ENCODE results near the gene PKD2L2. TPM values are rescaled to one million over a fixed set of nuclear protein-coding genes. Genes with fewer than 3 reads are reported as not detected.
A peak's percentile ranks its signal among the peaks of the same experiment; 100 is the strongest.

Gene PKD2L2
- total RNA-seq, 3 donors from 2014 or later = not detected

DNA sequence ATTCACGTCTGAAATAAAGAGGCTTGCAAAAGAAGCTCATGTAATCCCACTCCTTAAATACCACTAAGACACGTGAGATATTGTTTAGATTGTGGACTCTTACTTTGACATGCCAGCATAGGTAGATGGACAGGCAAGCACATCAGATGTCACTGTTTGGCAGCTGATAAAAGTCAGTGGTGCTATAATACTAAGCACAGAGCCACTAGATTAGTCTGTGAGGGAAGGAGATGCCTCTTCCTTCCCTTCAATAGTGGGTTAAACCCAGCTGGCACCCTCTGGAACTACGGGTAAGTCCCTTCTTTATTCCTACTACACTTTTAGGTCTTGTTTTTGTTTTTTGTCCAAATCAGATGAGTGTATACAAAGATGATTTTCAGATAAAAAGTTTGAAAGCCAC is 21.6 kb upstream of the PKD2L2 start, which contains the start of gene MYOT:
Gene MYOT, plus strand, starts transcription at position 197 of the 400 bp plus-strand sequence. CDS start 2,792 bp downstream, outside the sequence.
- no peaks in the 10 kb centered on the region for H3K9me3 Mint-ChIP-seq
- H3K27me3 Mint-ChIP-seq (ENCODE audit: low read depth) = no peaks in the 10 kb centered on the region
- H3K4me1 Mint-ChIP-seq (ENCODE audit: low read depth) = no peaks in the 10 kb centered on the region
- DNase-seq (no peak), ATAC-seq (no peak)
- H3K36me3 Mint-ChIP-seq (ENCODE audit: insufficient read depth) = no peaks in the 10 kb centered on the region
- H3K4me3 Mint-ChIP-seq = no peak within 1 kb of the TSS

DNA sequence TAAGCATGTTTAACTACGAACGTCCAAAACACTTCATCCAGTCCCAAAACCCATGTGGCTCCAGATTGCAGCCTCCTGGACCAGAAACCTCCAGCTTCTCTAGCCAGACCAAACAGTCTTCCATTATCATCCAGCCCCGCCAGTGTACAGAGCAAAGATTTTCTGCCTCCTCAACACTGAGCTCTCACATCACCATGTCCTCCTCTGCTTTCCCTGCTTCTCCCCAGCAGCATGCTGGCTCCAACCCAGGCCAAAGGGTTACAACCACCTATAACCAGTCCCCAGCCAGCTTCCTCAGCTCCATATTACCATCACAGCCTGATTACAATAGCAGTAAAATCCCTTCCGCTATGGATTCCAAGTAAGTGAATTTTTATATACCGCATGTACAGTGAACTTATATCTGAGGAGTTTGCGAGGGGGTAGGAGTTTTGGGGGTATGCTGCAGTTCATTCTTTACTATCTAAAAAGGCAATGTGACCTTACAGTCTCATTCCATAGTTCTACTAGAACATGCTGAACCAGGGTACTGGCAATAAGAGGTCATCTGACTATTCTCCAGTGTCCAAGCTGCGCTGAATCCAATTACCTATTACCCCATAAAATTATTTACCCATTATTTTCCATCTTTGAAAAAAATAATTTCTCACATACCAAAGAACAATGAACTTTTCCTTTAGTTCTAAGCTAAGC is 18.5 kb upstream of the PKD2L2 start:
- Mint-ChIP-seq H3K4me1 (ENCODE audit: low read depth) (no peaks in the 10 kb centered on the region), H3K27me3 (ENCODE audit: low read depth) (no peaks in the 10 kb centered on the region), H3K9me3 (no peaks in the 10 kb centered on the region), H3K4me3 (no peak overlapping the region), H3K36me3 (ENCODE audit: insufficient read depth) (no peaks in the 10 kb centered on the region)
- DNase-seq = no peak
- ATAC-seq = no peak

DNA sequence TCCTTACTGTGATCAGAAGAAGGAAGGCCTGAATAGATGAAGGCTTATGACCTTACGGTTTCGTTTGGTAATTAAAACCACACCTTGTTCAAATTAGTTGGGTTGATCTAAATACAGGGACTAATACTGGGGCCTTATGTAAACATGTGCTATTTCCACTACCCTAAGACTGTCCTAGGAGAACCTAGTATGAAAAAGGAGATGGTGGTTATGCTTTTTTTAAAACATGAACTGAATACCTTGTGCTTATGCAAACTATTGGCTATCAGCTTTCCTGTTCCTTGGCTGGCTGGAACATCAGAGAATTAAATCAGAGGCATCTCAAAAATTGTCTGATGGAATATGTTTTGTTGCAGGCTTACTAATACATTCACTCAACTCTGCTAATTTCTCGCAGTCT is 17.7 kb upstream of the PKD2L2 start:
- Mint-ChIP-seq H3K36me3 (ENCODE audit: insufficient read depth) (no peaks in the 10 kb centered on the region), H3K4me3 (no peak overlapping the region), H3K9me3 (no peaks in the 10 kb centered on the region), H3K27me3 (ENCODE audit: low read depth) (no peaks in the 10 kb centered on the region), H3K4me1 (ENCODE audit: low read depth) (no peaks in the 10 kb centered on the region)
- DNase-seq = no peak
- no peak for ATAC-seq

DNA sequence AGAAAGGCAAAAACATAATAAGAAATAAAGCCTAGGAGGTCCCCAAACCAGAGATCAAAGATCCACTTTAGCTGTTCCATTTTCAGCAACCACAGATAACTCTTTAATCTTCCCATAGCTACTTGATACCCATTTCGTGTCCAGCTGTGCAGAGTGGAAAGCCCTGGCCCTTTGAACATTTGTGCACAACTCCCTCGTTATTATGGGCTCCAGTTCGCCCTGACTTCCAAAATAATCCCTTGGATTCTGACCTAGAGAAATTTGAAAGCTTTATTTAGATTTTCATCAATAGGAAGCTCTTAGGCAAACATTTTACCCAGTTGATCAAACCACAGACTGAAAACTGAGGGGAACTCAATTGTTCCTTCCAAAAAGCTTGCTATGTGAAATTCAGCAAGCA is 16.8 kb upstream of the PKD2L2 start:
- H3K36me3 Mint-ChIP-seq (ENCODE audit: insufficient read depth) = no peaks in the 10 kb centered on the region
- ATAC-seq (no peak), DNase-seq (no peak)
- no peaks in the 10 kb centered on the region for H3K4me1 Mint-ChIP-seq (ENCODE audit: low read depth)
- no peaks in the 10 kb centered on the region for H3K27me3 Mint-ChIP-seq (ENCODE audit: low read depth)
- no peaks in the 10 kb centered on the region for H3K9me3 Mint-ChIP-seq
- no peak overlapping the region for H3K4me3 Mint-ChIP-seq

DNA sequence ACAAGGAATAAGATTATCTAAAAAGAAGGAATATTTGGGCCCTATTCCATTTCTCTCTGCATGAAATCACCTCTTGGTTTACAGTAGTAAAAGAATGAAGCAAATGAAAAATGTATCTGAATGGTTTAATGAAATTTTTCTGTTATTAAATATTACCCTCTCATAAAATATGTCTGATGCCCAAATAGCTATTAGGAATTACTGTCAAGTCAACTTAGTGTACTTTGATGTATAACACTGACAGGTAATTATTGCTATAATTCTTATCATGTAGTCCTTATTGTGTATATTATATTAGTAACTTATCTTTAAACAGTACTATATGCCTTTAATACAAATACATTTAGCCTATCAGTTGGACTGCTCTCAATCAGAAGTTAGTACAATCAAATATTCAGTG is 13.2 kb upstream of the PKD2L2 start:
- no peak for DNase-seq
- Mint-ChIP-seq H3K27me3 (ENCODE audit: low read depth) (no peaks in the 10 kb centered on the region), H3K4me3 (no peak overlapping the region), H3K4me1 (ENCODE audit: low read depth) (no peaks in the 10 kb centered on the region), H3K9me3 (no peaks in the 10 kb centered on the region), H3K36me3 (ENCODE audit: insufficient read depth) (no peaks in the 10 kb centered on the region)
- ATAC-seq = no peak

DNA sequence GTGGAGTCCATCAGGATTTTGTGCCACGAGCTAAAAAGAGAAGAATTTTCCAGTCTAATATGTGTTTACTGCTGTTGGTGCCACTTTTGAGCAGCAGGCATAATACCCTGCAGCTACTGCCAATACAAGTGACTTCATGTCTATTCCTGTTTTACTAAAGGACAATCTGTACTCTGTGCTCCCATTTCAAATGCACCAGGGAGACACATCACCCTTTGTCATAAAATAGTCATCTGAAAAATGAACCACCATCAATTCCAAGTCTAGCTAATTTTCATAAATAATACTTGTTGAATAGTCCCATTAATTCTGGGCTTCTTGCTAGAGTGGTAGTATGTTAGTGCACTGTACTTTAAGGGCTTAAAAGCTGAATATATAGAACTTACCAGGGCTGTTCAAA is 8.9 kb upstream of the PKD2L2 start:
- H3K27me3 Mint-ChIP-seq (ENCODE audit: low read depth) = no peaks in the 10 kb centered on the region

DNA sequence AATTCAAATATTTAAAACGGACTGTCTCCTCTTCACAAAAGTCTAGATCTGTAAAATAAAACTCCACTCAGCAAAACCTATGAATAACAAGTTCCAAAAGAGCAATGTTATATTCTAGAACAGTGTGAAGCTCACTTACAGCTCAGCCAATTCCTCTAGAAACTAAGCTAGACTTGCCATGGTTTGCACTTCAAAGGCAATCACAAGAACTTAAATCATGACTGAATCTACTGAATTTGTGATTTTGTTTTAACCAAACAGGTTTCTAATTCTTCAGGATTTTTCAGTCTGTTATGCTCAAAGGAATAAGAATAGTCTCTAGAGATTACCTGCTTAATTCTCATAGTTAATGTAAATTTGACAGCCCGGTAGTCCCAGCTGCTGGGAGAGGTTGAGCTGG is 1.4 kb upstream of the PKD2L2 start:
- peaks cover 17% of the 10 kb centered on the region for H3K4me1 Mint-ChIP-seq (ENCODE audit: low read depth)
- H3K9me3 Mint-ChIP-seq = peaks cover 3% of the 10 kb centered on the region
- H3K27me3 Mint-ChIP-seq (ENCODE audit: low read depth) = no peaks in the 10 kb centered on the region
- no peak overlapping the region for H3K4me3 Mint-ChIP-seq
- no peak for DNase-seq
- ATAC-seq = no peak
- H3K36me3 Mint-ChIP-seq (ENCODE audit: insufficient read depth) = no peaks in the 10 kb centered on the region

More for the DNA sequence above, 8.9 kb upstream of the PKD2L2 start:
- Mint-ChIP-seq H3K4me1 (ENCODE audit: low read depth) (no peaks in the 10 kb centered on the region), H3K36me3 (ENCODE audit: insufficient read depth) (peaks cover 3% of the 10 kb centered on the region), H3K9me3 (no peaks in the 10 kb centered on the region), H3K4me3 (no peak overlapping the region)
- no peak for DNase-seq
- ATAC-seq = no peak

DNA sequence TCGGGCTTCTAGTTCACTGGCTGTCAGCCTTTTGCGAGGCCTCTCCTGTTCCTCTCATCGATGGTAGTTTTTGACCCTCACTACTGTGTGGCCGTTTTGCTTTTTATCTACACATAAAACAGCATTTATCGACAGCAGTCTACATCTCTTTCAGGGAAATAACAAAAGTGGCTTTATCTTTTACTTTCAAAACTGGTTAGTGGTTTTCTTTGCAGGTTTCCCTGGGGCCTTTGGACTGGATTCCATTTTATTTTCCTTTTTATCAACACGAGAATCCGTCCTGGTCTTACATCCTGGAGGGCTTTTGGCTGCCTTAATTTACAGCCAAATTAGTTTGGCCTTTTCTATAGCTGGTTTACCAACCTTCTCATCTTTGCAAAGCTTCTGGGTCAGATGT is 793 bp upstream of the PKD2L2 start:
- Mint-ChIP-seq H3K4me1 (ENCODE audit: low read depth) (peaks cover 17% of the 10 kb centered on the region), H3K27me3 (ENCODE audit: low read depth) (no peaks in the 10 kb centered on the region), H3K9me3 (peaks cover 3% of the 10 kb centered on the region), H3K4me3 (peak overlapping the region; percentile 87), H3K36me3 (ENCODE audit: insufficient read depth) (no peaks in the 10 kb centered on the region)
- ATAC-seq = no peak
- no peak for DNase-seq

DNA sequence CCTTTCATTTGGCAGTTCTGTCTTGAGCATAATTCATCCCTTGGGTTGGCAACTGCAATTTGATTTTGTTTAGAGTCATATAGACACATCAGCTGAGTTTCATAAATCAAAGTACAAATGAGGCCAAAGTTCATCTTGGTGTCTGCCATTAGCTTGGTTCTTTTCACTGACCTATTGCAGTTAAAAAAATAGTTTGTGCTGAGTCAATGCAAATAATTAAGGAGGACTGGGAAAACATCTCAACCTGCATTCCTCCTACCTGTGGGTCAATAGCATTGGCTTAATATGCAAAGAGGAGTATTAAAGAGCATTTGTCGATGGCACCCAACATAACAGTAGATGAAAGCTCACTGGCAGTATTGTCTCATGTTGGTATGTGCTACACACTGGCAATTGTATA is 1.6 kb downstream of the PKD2L2 start:
- ATAC-seq (no peak), DNase-seq (no peak)
- H3K9me3 Mint-ChIP-seq = peaks cover 3% of the 10 kb centered on the region
- H3K36me3 Mint-ChIP-seq (ENCODE audit: insufficient read depth) = no peaks in the 10 kb centered on the region
- no peak overlapping the region for H3K4me3 Mint-ChIP-seq
- H3K4me1 Mint-ChIP-seq (ENCODE audit: low read depth) = peaks cover 17% of the 10 kb centered on the region
- no peaks in the 10 kb centered on the region for H3K27me3 Mint-ChIP-seq (ENCODE audit: low read depth)

DNA sequence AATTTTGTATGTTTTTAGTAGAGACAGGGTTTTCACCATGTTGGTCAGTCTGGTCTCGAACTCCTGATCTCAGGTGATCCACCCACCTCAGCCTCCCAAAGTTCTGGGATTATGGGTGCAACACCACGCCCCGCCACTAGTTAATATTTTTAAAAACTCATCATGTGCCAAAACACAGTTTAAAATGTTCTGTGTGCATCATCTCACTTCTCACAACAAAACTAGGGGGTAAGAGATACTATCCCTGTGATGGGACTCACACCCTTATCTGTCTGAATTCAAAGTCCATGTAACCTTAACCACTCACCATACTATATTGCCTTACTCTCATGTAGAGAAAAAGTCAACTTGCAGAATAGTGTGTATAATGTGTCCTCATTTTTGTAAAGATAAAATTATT is 2.6 kb downstream of the PKD2L2 start:
- Mint-ChIP-seq H3K27me3 (ENCODE audit: low read depth) (no peaks in the 10 kb centered on the region), H3K4me1 (ENCODE audit: low read depth) (peaks cover 16% of the 10 kb centered on the region), H3K36me3 (ENCODE audit: insufficient read depth) (no peaks in the 10 kb centered on the region), H3K4me3 (no peak overlapping the region), H3K9me3 (peaks cover 3% of the 10 kb centered on the region)
- no peak for ATAC-seq
- no peak for DNase-seq

DNA sequence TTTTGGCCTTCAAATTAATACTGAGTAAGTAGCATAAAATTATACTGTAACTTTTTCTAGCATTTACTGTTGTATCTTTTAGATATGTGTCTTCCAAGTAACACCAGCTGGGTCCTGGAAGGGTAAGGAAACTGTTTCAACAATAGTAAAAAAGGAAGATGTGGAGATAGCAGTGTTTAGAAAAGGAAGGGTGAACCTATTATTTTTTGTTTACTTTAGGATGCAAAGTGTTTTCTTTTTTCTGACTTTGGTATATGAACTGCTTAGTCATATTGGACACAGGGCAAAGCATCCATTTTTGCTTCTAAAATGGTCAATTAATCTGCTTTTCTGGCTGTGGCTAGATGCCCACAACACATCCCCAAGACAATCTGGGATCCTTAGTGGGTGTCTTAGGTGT is 5.3 kb downstream of the PKD2L2 start:
- H3K9me3 Mint-ChIP-seq = peaks cover 2% of the 10 kb centered on the region
- no peaks in the 10 kb centered on the region for H3K36me3 Mint-ChIP-seq (ENCODE audit: insufficient read depth)
- H3K4me1 Mint-ChIP-seq (ENCODE audit: low read depth) = peaks cover 2% of the 10 kb centered on the region
- no peaks in the 10 kb centered on the region for H3K27me3 Mint-ChIP-seq (ENCODE audit: low read depth)
- no peak for DNase-seq
- H3K4me3 Mint-ChIP-seq = no peak overlapping the region
- ATAC-seq = no peak

DNA sequence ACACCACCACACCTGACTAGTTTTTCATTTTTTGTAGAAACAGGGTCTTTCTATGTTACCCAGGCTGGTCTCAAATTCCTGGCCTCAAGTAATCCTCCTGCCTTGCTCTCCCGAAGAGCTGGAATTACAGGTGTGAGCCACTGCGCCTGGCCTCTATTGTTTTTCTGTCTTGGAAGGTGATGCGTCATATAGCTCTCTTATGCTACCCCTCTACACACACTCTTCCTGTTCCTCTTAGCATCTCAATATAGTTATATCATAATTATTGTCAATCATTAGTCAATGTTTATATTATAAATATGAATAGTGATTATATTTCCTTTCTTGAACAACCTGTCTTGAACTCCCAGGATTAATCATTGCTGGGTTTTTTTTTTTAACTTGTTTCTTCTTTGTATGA is 7.3 kb downstream of the PKD2L2 start:
- H3K4me1 Mint-ChIP-seq (ENCODE audit: low read depth) = no peaks in the 10 kb centered on the region
- H3K9me3 Mint-ChIP-seq = no peaks in the 10 kb centered on the region
- no peak for DNase-seq

DNA sequence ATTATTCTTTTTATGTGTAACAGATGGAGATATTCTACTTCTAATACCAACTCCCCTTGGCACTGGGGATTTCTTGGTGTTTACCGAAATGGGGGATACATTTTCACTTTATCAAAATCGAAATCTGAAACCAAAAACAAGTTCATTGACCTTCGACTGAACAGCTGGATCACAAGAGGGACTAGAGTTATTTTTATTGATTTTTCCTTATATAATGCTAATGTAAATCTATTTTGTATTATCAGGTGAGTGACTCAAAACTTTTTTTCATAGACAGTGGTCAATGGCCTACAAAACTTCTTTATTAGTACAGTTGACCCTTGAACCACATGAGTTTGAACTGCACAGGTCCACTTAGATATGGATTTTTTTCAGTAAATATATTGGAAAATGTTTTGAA is 10.2 kb downstream of the PKD2L2 start:
- Mint-ChIP-seq H3K4me3 (no peak overlapping the region), H3K27me3 (ENCODE audit: low read depth) (peaks cover 6% of the 10 kb centered on the region), H3K9me3 (no peaks in the 10 kb centered on the region), H3K36me3 (ENCODE audit: insufficient read depth) (no peaks in the 10 kb centered on the region), H3K4me1 (ENCODE audit: low read depth) (no peaks in the 10 kb centered on the region)
- ATAC-seq (no peak), DNase-seq (no peak)

More for the DNA sequence above, 7.3 kb downstream of the PKD2L2 start:
- H3K4me3 Mint-ChIP-seq = no peak overlapping the region
- no peak for ATAC-seq
- H3K36me3 Mint-ChIP-seq (ENCODE audit: insufficient read depth) = no peaks in the 10 kb centered on the region
- H3K27me3 Mint-ChIP-seq (ENCODE audit: low read depth) = no peaks in the 10 kb centered on the region

DNA sequence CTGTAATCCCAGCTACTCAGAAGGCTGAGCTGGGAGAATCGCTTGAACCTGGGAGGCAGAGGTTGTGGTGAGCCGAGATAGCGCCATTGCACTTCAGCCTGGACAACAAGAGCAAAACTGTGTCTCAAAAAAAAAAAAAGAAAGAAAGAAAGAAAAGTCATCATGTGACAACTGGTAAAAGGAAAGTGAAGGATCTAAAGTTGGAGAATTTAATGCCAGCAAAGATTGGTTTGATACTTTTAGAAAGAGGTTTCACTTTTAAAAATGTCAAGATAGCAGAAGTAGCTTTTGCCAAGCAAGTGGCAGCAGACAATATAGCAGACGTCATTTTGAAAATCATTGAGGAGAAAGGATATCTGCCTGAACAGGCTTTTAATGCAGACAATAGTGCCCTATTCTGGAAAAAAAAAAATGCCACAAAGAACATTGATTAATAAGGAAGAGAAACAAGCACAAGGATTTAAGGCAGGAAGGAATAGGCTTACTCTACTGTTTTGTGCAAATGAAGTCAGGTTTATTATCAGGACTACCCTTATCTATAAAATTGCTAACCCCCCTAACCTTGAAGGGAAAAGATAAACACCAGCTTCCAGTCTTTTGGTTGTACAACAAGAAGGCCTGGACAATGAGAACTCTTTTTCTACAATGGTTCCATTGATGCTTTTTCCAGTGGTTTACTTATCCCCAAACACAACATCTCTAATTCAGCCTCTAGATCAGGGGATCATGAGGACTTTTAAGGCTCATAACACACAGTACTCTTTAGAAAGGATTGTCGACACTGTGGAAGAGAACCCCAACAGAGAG is 12.0 kb downstream of the PKD2L2 start:
- no peak for DNase-seq
- peaks cover 6% of the 10 kb centered on the region for H3K27me3 Mint-ChIP-seq (ENCODE audit: low read depth)
- H3K9me3 Mint-ChIP-seq = no peaks in the 10 kb centered on the region
- H3K4me3 Mint-ChIP-seq = no peak overlapping the region
- H3K4me1 Mint-ChIP-seq (ENCODE audit: low read depth) = no peaks in the 10 kb centered on the region
- H3K36me3 Mint-ChIP-seq (ENCODE audit: insufficient read depth) = no peaks in the 10 kb centered on the region
- no peak for ATAC-seq
